Mononuclear cell (primary cell): ENCODE measurements around the gene AFAP1. TPM values are rescaled to one million over a fixed set of nuclear protein-coding genes. Genes with fewer than 3 reads are reported as not detected.

ENCODE experiments used
- H3K27me3 ChIP-seq: 2 replicates; pipeline ENCODE4 v1.6.0; 2011; ENCODE audit warnings: low read length, control low read depth; ENCODE audit not compliant: insufficient read depth
- H3K4me1 ChIP-seq: 2 replicates; pipeline ENCODE4 v1.5.1; 2011; ENCODE audit warnings: mild to moderate bottlenecking, low read length, control low read depth; ENCODE audit not compliant: insufficient read depth
- H3K4me3 ChIP-seq: 2 replicates; pipeline ENCODE4 v1.5.1; 2011; ENCODE audit warnings: mild to moderate bottlenecking, low read length, moderate library complexity
- H3K9me3 ChIP-seq: 2 replicates; pipeline ENCODE4 v1.5.1; 2011; ENCODE audit warnings: low read depth, mild to moderate bottlenecking, control low read depth, low read length
- total RNA-seq: library from RNA; depleted of rRNA; stranded (reverse); fragments of >200 nt; gene quantifications from one replicate; pipeline ENCODE4 v1.2.3, GENCODE V29; 2012

Gene AFAP1
- total RNA-seq, 1 donor = 6.7 TPM

- H3K4me3 ChIP-seq = no peak overlapping the region
- peaks cover 8% of the 10 kb centered on the region for H3K4me1 ChIP-seq
- no peaks in the 10 kb centered on the region for H3K9me3 ChIP-seq
- no peaks in the 10 kb centered on the region for H3K27me3 ChIP-seq
These were observed 158.3 kb downstream of the AFAP1 start for GRCh38 chr4:7781366-7781765.

- Histone ChIP-seq H3K27me3 (no peaks in the 10 kb centered on the region), H3K4me3 (no peak overlapping the region), H3K4me1 (peaks cover 8% of the 10 kb centered on the region), H3K9me3 (no peaks in the 10 kb centered on the region)
These were observed 158.8 kb downstream of the AFAP1 start for GRCh38 chr4:7780751-7781348.

GRCh38 chr4:7779432-7779768 lies 160.3 kb downstream of the AFAP1 start:
- H3K4me1 ChIP-seq = peaks cover 8% of the 10 kb centered on the region
- no peaks in the 10 kb centered on the region for H3K9me3 ChIP-seq
- H3K27me3 ChIP-seq = no peaks in the 10 kb centered on the region
- no peak overlapping the region for H3K4me3 ChIP-seq

GRCh38 chr4:7778510-7779431 lies 160.9 kb downstream of the AFAP1 start:
- H3K4me1 ChIP-seq = peaks cover 8% of the 10 kb centered on the region
- no peaks in the 10 kb centered on the region for H3K9me3 ChIP-seq
- H3K27me3 ChIP-seq = no peaks in the 10 kb centered on the region

GRCh38 chr4:7777871-7778509 lies 161.7 kb downstream of the AFAP1 start:
- Histone ChIP-seq H3K4me3 (no peak overlapping the region), H3K4me1 (peaks cover 8% of the 10 kb centered on the region), H3K9me3 (no peaks in the 10 kb centered on the region), H3K27me3 (no peaks in the 10 kb centered on the region)

More at GRCh38 chr4:7778510-7779431, 160.9 kb downstream of the AFAP1 start:
- H3K4me3 ChIP-seq = no peak overlapping the region

- no peak overlapping the region for H3K4me3 ChIP-seq
- H3K27me3 ChIP-seq = no peaks in the 10 kb centered on the region
- H3K9me3 ChIP-seq = no peaks in the 10 kb centered on the region
- peaks cover 7% of the 10 kb centered on the region for H3K4me1 ChIP-seq
These were observed 162.5 kb downstream of the AFAP1 start for GRCh38 chr4:7777017-7777710.

GRCh38 chr4:7775396-7775795 lies 164.3 kb downstream of the AFAP1 start:
- no peaks in the 10 kb centered on the region for H3K9me3 ChIP-seq
- H3K4me3 ChIP-seq = no peak overlapping the region
- H3K27me3 ChIP-seq = no peaks in the 10 kb centered on the region
- peaks cover 4% of the 10 kb centered on the region for H3K4me1 ChIP-seq

- Histone ChIP-seq H3K27me3 (no peaks in the 10 kb centered on the region), H3K4me3 (no peak overlapping the region), H3K9me3 (no peaks in the 10 kb centered on the region), H3K4me1 (peaks cover 4% of the 10 kb centered on the region)
These were observed 165.1 kb downstream of the AFAP1 start for GRCh38 chr4:7774301-7775294.

GRCh38 chr4:7773401-7774180 lies 166.1 kb downstream of the AFAP1 start:
- Histone ChIP-seq H3K27me3 (no peaks in the 10 kb centered on the region), H3K9me3 (no peaks in the 10 kb centered on the region), H3K4me1 (peaks cover 4% of the 10 kb centered on the region), H3K4me3 (no peak overlapping the region)

GRCh38 chr4:7772711-7773385 lies 166.8 kb downstream of the AFAP1 start:
- peaks cover 4% of the 10 kb centered on the region for H3K4me1 ChIP-seq
- no peak overlapping the region for H3K4me3 ChIP-seq
- H3K27me3 ChIP-seq = no peaks in the 10 kb centered on the region
- no peaks in the 10 kb centered on the region for H3K9me3 ChIP-seq

GRCh38 chr4:7771541-7772507 lies 167.8 kb downstream of the AFAP1 start:
- peaks cover 4% of the 10 kb centered on the region for H3K4me1 ChIP-seq
- no peaks in the 10 kb centered on the region for H3K27me3 ChIP-seq
- H3K9me3 ChIP-seq = no peaks in the 10 kb centered on the region
- H3K4me3 ChIP-seq = no peak overlapping the region

GRCh38 chr4:7771056-7771455 lies 168.6 kb downstream of the AFAP1 start:
- H3K9me3 ChIP-seq = no peaks in the 10 kb centered on the region
- no peaks in the 10 kb centered on the region for H3K27me3 ChIP-seq
- H3K4me1 ChIP-seq = peaks cover 4% of the 10 kb centered on the region
- no peak overlapping the region for H3K4me3 ChIP-seq
